Stimulated activated CD4-positive, alpha-beta T cell treated with anti-CD3 and anti-CD28 coated beads, TNF-alpha, amount 100 ng/mL, for 4 hours (primary cell): ENCODE results near the gene MAPK8IP2.
"Not testable (repeated sequence)": the region's sequence is repeated elsewhere in the genome, so short reads cannot be mapped to it uniquely, and the experiment has no call there.

Source experiments
- DNase-seq, 3 experiments: peaks; one replicate each; pipeline ENCODE4 v3.0.0-alpha.2; 2020; ENCODE audit warnings: low read depth in 3 of 3

MAPK8IP2 gene

GRCh38 chr22:50599816-50600455, 657 bp upstream of the MAPK8IP2 start:
- no peak for DNase-seq

- DNase-seq, result no peak
Measured at GRCh38 chr22:50600967-50601668, 525 bp downstream of the MAPK8IP2 start.

GRCh38 chr22:50601669-50602337, 1.2 kb downstream of the MAPK8IP2 start:
- DNase-seq, result no peak

GRCh38 chr22:50602338-50602700, 1.7 kb downstream of the MAPK8IP2 start:
- no peak for DNase-seq

GRCh38 chr22:50603511-50604255, 3.1 kb downstream of the MAPK8IP2 start:
- no peak for DNase-seq

- DNase-seq, result no peak
Measured at GRCh38 chr22:50604256-50605001, 3.8 kb downstream of the MAPK8IP2 start.

GRCh38 chr22:50605002-50605612, 4.5 kb downstream of the MAPK8IP2 start:
- DNase-seq, result no peak

GRCh38 chr22:50605613-50606074, 5.1 kb downstream of the MAPK8IP2 start:
- no peak for DNase-seq

- no peak for DNase-seq
Measured at GRCh38 chr22:50606165-50606945, 5.8 kb downstream of the MAPK8IP2 start.

- DNase-seq, result no peak
Measured at GRCh38 chr22:50606946-50607658, 6.5 kb downstream of the MAPK8IP2 start.

- no peak for DNase-seq
Measured at GRCh38 chr22:50607659-50608020, 7.0 kb downstream of the MAPK8IP2 start.

GRCh38 chr22:50608058-50608840, 7.7 kb downstream of the MAPK8IP2 start:
- DNase-seq, result not testable (repeated sequence)

GRCh38 chr22:50608996-50609395, 8.4 kb downstream of the MAPK8IP2 start:
- DNase-seq, result no peak

GRCh38 chr22:50609599-50609998, 9.0 kb downstream of the MAPK8IP2 start:
- no peak for DNase-seq

- no peak for DNase-seq
Measured at GRCh38 chr22:50610041-50610451, 9.5 kb downstream of the MAPK8IP2 start.

- DNase-seq, result no peak
Measured at GRCh38 chr22:50610581-50610980, 10.0 kb downstream of the MAPK8IP2 start.

- no peak for DNase-seq
Measured at GRCh38 chr22:50611341-50612060, 10.9 kb downstream of the MAPK8IP2 start.

GRCh38 chr22:50612168-50612527, 11.6 kb downstream of the MAPK8IP2 start:
- DNase-seq, result no peak
